ENCODE data around the gene PLCL1. TPM values are rescaled to one million over a fixed set of nuclear protein-coding genes. Genes with fewer than 3 reads are reported as not detected.

Gene PLCL1
- total RNA-seq, 1 experiment from 2014 or later = 0.07 TPM

- intact Hi-C loops (cut with micrococcal nuclease) = no loop called here
- CTCF ChIA-PET = no interaction called here
- Histone ChIP-seq H3K27ac (ENCODE audit: low read depth, low read length) (no peak overlapping the region), H3K4me3 (replicated peaks in 1 of 2; ENCODE audit: low read depth in 1 of 2, low read length in 2 of 2) (no peak overlapping the region), H3K79me2 (ENCODE audit: insufficient read depth, low read length) (no peaks in the 10 kb centered on the region), H3K9ac (ENCODE audit: low read length) (no peak overlapping the region), H3K4me2 (ENCODE audit: low read length) (no peak overlapping the region), H3K9me3 (ENCODE audit: control insufficient read depth in 1 of 2, insufficient read depth in 1 of 2, low read depth in 1 of 2, low read length in 2 of 2) (no peaks in the 10 kb centered on the region), H3K4me1 (ENCODE audit: control insufficient read depth in 1 of 2, insufficient read depth in 2 of 2, low read length in 2 of 2) (no peaks in the 10 kb centered on the region), H4K20me1 (ENCODE audit: insufficient read depth) (no peaks in the 10 kb centered on the region), H2AFZ (ENCODE audit: low read depth, low read length, poor library complexity, severe bottlenecking) (no peak overlapping the region), H3K9me2 (ENCODE audit: insufficient read depth) (no peaks in the 10 kb centered on the region), H3K27me3 (ENCODE audit: insufficient read depth, low read length) (no peaks in the 10 kb centered on the region), H3K36me3 (ENCODE audit: control insufficient read depth in 1 of 2, insufficient read depth in 2 of 2, low read length in 2 of 2) (no peaks in the 10 kb centered on the region)
- no peak for TF ChIP-seq SRF (IDR thresholded peaks at IDR 0.05; ENCODE audit: low read depth)
- TF ChIP-seq TCF7L2 (IDR thresholded peaks at IDR 0.05; ENCODE audit: borderline replicate concordance, extremely low read depth, insufficient read depth, insufficient read length) = no peak
- no peak for TF ChIP-seq JUND (IDR thresholded peaks at IDR 0.05)
- no peak for TF ChIP-seq ZNF274 (IDR thresholded peaks at IDR 0.05; ENCODE audit: low read depth, low read length)
- no peak for ATAC-seq
- RAD21 ChIA-PET (ENCODE audit: low non-redundant PET in 1 of 2, low total read pairs in 2 of 2, uncharacterized antibody in 2 of 2, unreplicated experiment in 2 of 2) = no interaction called here
- BruUV-seq (replicated peaks) = no TSS peak
- POLR2A ChIA-PET = no interaction called here
- DNase-seq (ENCODE audit: low read depth, low spot score) = no peak
These were observed 165.0 kb downstream of the PLCL1 start for GRCh38 chr2:197969391-197969893.

GRCh38 chr2:197972061-197972460 lies 167.7 kb downstream of the PLCL1 start:
- no peak for ATAC-seq
- POLR2A ChIA-PET = no interaction called here
- RAD21 ChIA-PET (ENCODE audit: low non-redundant PET in 1 of 2, low total read pairs in 2 of 2, uncharacterized antibody in 2 of 2, unreplicated experiment in 2 of 2) = no interaction called here
- no peaks in the 10 kb centered on the region for H4K20me1 ChIP-seq (ENCODE audit: insufficient read depth)
- H3K36me3 ChIP-seq (ENCODE audit: control insufficient read depth in 1 of 2, insufficient read depth in 2 of 2, low read length in 2 of 2) = no peaks in the 10 kb centered on the region
- H3K27me3 ChIP-seq (ENCODE audit: insufficient read depth, low read length) = peaks cover under 1% of the 10 kb centered on the region; the same call in 1 of the 2 replicates
- H3K4me3 ChIP-seq (replicated peaks in 1 of 2; ENCODE audit: low read depth in 1 of 2, low read length in 2 of 2) = no peak overlapping the region
- no peak overlapping the region for H3K9ac ChIP-seq (ENCODE audit: low read length)
- no peak overlapping the region for H3K27ac ChIP-seq (ENCODE audit: low read depth, low read length)
- H3K4me1 ChIP-seq (ENCODE audit: control insufficient read depth in 1 of 2, insufficient read depth in 2 of 2, low read length in 2 of 2) = no peaks in the 10 kb centered on the region
- intact Hi-C loops (cut with micrococcal nuclease) = no loop called here
- no peaks in the 10 kb centered on the region for H3K79me2 ChIP-seq (ENCODE audit: insufficient read depth, low read length)
- BruUV-seq (replicated peaks) = no TSS peak
- no peaks in the 10 kb centered on the region for H3K9me2 ChIP-seq (ENCODE audit: insufficient read depth)
- no peak overlapping the region for H3K4me2 ChIP-seq (ENCODE audit: low read length)
- H2AFZ ChIP-seq (ENCODE audit: low read depth, low read length, poor library complexity, severe bottlenecking) = no peak overlapping the region
- no peaks in the 10 kb centered on the region for H3K9me3 ChIP-seq (ENCODE audit: control insufficient read depth in 1 of 2, insufficient read depth in 1 of 2, low read depth in 1 of 2, low read length in 2 of 2)
- CTCF ChIA-PET = no interaction called here
- no peak for DNase-seq (ENCODE audit: low read depth, low spot score)
- TF ChIP-seq YY1 (IDR thresholded peaks at IDR 0.05; ENCODE audit: extremely low read depth, insufficient replicate concordance, low read depth, low read length) = no peak
- TF ChIP-seq RAD21 (IDR thresholded peaks at IDR 0.05; ENCODE audit: low read depth) = no peak
- TF ChIP-seq TCF7L2 (IDR thresholded peaks at IDR 0.05; ENCODE audit: borderline replicate concordance, extremely low read depth, insufficient read depth, insufficient read length) = no peak
- TF ChIP-seq POLR2A (IDR thresholded peaks at IDR 0.05; ENCODE audit: borderline replicate concordance, extremely low read depth, insufficient read depth, insufficient read length) = no peak
- no peak for TF ChIP-seq ATF3 (IDR thresholded peaks at IDR 0.05)
- TF ChIP-seq, protein P1, sequence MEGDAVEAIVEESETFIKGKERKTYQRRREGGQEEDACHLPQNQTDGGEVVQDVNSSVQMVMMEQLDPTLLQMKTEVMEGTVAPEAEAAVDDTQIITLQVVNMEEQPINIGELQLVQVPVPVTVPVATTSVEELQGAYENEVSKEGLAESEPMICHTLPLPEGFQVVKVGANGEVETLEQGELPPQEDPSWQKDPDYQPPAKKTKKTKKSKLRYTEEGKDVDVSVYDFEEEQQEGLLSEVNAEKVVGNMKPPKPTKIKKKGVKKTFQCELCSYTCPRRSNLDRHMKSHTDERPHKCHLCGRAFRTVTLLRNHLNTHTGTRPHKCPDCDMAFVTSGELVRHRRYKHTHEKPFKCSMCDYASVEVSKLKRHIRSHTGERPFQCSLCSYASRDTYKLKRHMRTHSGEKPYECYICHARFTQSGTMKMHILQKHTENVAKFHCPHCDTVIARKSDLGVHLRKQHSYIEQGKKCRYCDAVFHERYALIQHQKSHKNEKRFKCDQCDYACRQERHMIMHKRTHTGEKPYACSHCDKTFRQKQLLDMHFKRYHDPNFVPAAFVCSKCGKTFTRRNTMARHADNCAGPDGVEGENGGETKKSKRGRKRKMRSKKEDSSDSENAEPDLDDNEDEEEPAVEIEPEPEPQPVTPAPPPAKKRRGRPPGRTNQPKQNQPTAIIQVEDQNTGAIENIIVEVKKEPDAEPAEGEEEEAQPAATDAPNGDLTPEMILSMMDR (IDR thresholded peaks at IDR 0.05 in 2 of 3, conservative IDR thresholded peaks at IDR 0.05 in 1 of 3; ENCODE audit: borderline replicate concordance in 1 of 3, insufficient read depth in 1 of 3, low read depth in 2 of 3, low read length in 2 of 3) = no peak
- TF ChIP-seq ELF1 (IDR thresholded peaks at IDR 0.05; ENCODE audit: borderline replicate concordance, low read depth) = no peak
- TF ChIP-seq ZBTB33 (IDR thresholded peaks at IDR 0.05; ENCODE audit: extremely low read depth, insufficient replicate concordance, low read length) = no peak
- no peak for TF ChIP-seq EZH2phosphoT487 (IDR thresholded peaks at IDR 0.05; ENCODE audit: borderline replicate concordance)
- TF ChIP-seq ZNF274 (IDR thresholded peaks at IDR 0.05; ENCODE audit: low read depth, low read length) = no peak
- TF ChIP-seq CEBPB (IDR thresholded peaks at IDR 0.05; ENCODE audit: low read depth) = no peak

All from HCT116 (cell line).